ENCODE results near the gene NCLN.

DNA sequence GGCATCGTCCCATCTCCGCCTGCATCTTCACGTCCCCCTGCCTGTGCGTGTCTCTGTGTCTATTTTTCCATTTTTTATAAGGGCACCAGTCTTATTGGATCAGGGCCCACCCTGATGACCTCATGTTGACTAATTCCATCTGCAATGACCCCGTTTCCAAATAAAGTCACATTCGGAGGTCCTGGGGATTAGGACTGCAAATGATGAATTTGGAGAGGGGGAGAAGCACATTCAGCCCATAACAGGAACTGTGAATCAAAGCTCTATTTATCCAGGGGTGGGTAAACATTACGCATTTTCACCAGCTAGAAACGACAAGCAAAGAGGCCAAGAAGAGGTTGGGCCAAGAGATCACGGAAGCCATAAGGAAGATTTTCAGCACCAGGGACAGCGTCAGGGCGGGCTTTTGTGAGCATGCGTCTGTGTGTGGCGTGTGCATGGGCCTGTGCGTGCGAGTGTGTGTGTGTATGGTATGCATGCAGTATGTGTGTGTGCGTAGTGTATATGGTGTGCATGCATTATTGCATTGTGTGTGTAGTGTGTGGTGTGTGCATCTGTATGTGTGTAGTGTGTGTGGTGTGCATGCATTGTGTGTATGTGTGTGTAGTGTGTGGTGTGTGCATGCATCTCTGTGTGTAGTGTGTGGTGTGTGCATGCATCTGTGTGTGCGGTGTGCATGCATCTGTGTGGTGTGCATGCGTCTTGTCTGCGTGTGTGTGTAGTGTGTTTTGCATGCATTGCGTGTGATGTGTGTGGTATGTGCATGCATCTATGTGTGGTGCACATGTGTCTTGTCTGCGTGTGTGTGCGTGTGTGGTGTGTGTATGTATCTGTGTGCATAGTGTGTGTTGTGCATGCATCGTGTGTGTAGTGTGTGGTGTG, 58.3 kb downstream of the NCLN start:
- no peak for TF ChIP-seq EZH2 (IDR thresholded peaks at IDR 0.05)
- TF ChIP-seq POLR2AphosphoS5 (IDR thresholded peaks at IDR 0.05; ENCODE audit: borderline replicate concordance, low read depth, low read length): no peak
- no peak for TF ChIP-seq FOXP2 (optimal IDR thresholded peaks at IDR 0.05; ENCODE audit: control extremely low read depth, extremely low read length, insufficient read depth)
